ENCODE data around the gene WDR7. TPM values are rescaled to one million over a fixed set of nuclear protein-coding genes. Genes with fewer than 3 reads are reported as not detected.

WDR7 gene
- total RNA-seq, 2 experiments from 2014 or later, result 18.0 to 19.5 TPM

DNA sequence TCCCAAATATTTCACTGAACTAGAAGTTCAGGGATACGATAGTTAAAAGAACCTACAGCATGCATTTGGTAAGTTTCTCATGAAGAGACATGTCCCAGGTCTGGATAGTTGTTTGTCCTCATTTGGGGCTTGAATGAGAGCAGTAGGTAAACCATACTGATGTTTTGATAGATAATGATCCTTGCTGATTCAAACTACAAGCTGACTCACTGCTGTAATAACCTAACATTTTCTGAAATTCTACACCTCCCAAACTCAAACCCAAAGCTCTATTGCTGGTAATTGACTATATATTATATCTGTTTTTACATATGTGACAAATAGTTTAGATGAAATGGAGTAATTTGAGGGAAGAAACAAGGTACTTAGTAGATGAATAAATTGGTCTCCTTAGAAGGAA is 341.6 kb downstream of the WDR7 start:
- H3K36me3 Mint-ChIP-seq, result peaks cover 8% of the 10 kb centered on the region
- CTCF ChIA-PET, result no interaction called here

DNA sequence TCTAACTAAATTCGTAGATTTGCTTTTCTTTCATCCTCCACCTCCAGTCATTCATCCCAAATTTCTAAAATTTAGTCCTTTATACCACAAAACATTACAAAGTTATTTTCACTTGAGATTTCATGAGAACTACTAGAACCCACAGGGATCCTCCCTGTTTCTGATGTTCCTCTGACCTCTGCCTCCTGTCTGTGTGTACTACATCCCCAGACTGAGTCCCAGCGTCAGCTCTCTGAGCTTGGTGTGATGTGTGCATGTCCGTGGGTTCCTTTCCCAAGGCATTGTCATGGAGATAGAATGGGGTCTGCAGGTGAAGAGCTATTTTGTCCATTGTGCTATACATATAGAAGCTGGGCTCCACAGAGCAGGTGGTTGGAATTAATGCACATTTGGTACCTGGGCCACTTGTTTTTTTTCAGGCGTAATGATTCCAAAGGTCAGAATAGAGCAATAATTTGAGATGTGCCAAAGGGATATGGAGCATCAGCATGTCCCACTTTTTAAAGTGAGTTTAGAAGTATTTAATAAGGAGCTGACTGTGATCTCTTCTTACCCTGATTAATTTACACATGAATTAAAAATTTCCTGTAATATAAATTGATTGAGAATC is 344.5 kb downstream of the WDR7 start:
- DNase-seq, result no peak
- intact Hi-C loops (cut with micrococcal nuclease), result no loop called here
- no peaks in the 10 kb centered on the region for H3K9me3 Mint-ChIP-seq
- H3K27ac Mint-ChIP-seq, result no peak overlapping the region
- ChIA-PET CTCF (interaction anchor here (0.6 kb wide), 1 partner anchor 379 kb away, joined by 3 read pairs; no protein-coding TSS in a partner anchor), POLR2A (no interaction called here)
- H3K27me3 Mint-ChIP-seq, result no peaks in the 10 kb centered on the region
- H3K36me3 Mint-ChIP-seq, result peaks cover 11% of the 10 kb centered on the region
- no peak overlapping the region for H3K4me3 Mint-ChIP-seq
- peaks cover 11% of the 10 kb centered on the region for H3K4me1 Mint-ChIP-seq (ENCODE audit: low read depth)

More for the DNA sequence above, 341.6 kb downstream of the WDR7 start:
- Mint-ChIP-seq H3K27me3 (no peaks in the 10 kb centered on the region), H3K4me3 (no peak overlapping the region), H3K27ac (no peak overlapping the region), H3K4me1 (ENCODE audit: low read depth) (peaks cover 8% of the 10 kb centered on the region), H3K9me3 (no peaks in the 10 kb centered on the region)
- no peak for DNase-seq
- POLR2A ChIA-PET, result no interaction called here
- intact Hi-C loops (cut with micrococcal nuclease), result loop anchor here (1.0 kb wide), 1 partner anchor 12 kb away; no protein-coding TSS in a partner anchor

DNA sequence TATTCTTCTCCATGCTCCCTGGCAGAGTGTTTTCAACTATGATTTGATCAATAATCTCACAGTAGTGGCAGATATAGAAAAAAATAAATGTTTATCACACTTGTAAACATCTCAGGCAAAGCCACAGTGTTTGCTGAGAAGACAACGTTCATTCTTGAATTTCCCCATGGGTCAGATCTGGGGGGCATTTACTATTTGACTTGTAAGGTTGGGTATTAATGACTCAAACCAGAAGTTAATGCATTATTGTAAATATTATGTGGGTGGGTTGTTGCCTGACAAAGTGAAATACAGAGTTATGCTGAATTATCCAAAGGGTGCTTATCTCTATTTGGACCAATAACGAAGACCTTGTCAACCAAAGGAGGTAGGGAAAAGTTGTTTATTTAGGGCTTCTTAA is 346.0 kb downstream of the WDR7 start:
- H3K27me3 Mint-ChIP-seq, result no peaks in the 10 kb centered on the region
- no peaks in the 10 kb centered on the region for H3K9me3 Mint-ChIP-seq
- CTCF ChIA-PET, result no interaction called here
- DNase-seq, result no peak
- POLR2A ChIA-PET, result no interaction called here
- intact Hi-C loops (cut with micrococcal nuclease), result no loop called here
- no peak overlapping the region for H3K27ac Mint-ChIP-seq
- H3K4me1 Mint-ChIP-seq (ENCODE audit: low read depth), result peaks cover 12% of the 10 kb centered on the region
- H3K4me3 Mint-ChIP-seq, result no peak overlapping the region
- H3K36me3 Mint-ChIP-seq, result peaks cover 7% of the 10 kb centered on the region

DNA sequence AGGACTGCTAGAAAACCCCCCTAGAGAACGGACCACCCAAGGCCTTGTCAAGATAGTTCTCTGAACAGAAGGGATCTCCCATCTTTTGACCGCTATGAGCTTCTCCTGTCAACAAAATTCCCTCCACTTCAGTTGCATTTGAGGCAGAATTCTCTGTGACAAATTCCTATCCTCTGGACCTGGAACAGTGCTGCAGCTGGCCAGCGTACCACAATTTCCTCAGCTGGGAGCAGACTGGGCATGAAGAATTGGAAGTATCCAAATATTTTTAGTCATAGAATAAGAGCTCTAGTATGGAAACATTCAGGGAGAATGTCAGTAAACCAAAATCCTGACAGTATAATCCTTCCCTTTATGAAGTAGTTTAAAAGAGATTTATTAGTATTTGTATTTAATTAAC is 348.7 kb downstream of the WDR7 start:
- Mint-ChIP-seq H3K27me3 (no peaks in the 10 kb centered on the region), H3K4me1 (ENCODE audit: low read depth) (peaks cover 26% of the 10 kb centered on the region), H3K27ac (no peak overlapping the region), H3K36me3 (peaks cover 7% of the 10 kb centered on the region), H3K9me3 (no peaks in the 10 kb centered on the region), H3K4me3 (no peak overlapping the region)
- no peak for DNase-seq
- intact Hi-C loops (cut with micrococcal nuclease), result loop anchor here (5.0 to 10.0 kb wide), 3 partner anchors 255 to 835 kb away; partner anchors contain the start of gene WDR7
- ChIA-PET POLR2A (no interaction called here), CTCF (no interaction called here)

DNA sequence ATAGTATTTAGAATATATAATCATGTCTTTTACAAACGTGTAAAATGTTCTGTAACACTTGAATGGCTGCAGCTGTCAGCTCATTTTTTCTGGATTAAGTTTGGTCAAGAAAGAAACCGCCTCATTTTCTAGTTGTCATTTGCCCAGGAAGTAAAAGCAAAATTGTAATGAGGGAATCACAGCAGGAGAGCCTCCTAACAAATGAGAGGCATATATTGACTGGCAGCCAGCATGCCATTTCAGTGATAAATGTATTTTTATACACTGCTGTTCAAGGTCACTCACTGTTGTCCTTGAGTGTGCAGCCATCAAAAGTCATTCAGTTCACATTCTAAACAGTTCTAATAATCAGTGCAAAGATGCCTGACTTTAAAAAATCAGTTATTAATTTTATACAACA is 351.5 kb downstream of the WDR7 start:
- CTCF ChIA-PET, result no interaction called here
- Mint-ChIP-seq H3K4me1 (ENCODE audit: low read depth) (peaks cover 32% of the 10 kb centered on the region), H3K9me3 (no peaks in the 10 kb centered on the region), H3K27me3 (no peaks in the 10 kb centered on the region), H3K4me3 (no peak overlapping the region), H3K36me3 (peaks cover 6% of the 10 kb centered on the region), H3K27ac (no peak overlapping the region)
- no peak for DNase-seq
- intact Hi-C loops (cut with micrococcal nuclease), result loop anchor here (5.0 to 10.0 kb wide), 3 partner anchors 258 to 832 kb away; partner anchors contain the start of gene WDR7
- POLR2A ChIA-PET, result no interaction called here

DNA sequence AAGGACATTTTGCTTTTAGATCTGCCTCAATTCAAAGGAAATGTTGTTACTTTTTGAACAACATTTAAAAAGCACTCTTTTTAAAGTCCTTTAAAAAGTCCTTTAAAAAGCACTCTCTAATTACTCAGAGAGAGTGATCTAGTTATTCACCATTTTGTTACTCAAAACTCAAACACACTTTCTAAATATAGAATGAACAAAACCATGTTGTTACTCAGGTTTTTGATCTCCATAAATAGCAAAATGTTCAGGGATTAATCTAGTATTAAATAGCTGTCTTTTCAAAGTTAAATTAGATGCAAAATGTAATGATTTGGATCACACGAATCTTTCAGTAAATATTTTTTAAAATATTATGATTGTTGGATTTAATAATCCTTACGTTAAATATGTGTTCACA is 352.2 kb downstream of the WDR7 start:
- intact Hi-C loops (cut with micrococcal nuclease), result loop anchor here (5.0 to 10.0 kb wide), 3 partner anchors 259 to 831 kb away; partner anchors contain the start of gene WDR7
- POLR2A ChIA-PET, result no interaction called here
- Mint-ChIP-seq H3K4me3 (no peak overlapping the region), H3K4me1 (ENCODE audit: low read depth) (peaks cover 32% of the 10 kb centered on the region), H3K27me3 (no peaks in the 10 kb centered on the region), H3K9me3 (no peaks in the 10 kb centered on the region), H3K27ac (no peak overlapping the region), H3K36me3 (no peaks in the 10 kb centered on the region)
- no peak for DNase-seq
- CTCF ChIA-PET, result interaction anchor here (0.5 kb wide), 1 partner anchor 210 kb away, joined by 3 read pairs; no protein-coding TSS in a partner anchor

DNA sequence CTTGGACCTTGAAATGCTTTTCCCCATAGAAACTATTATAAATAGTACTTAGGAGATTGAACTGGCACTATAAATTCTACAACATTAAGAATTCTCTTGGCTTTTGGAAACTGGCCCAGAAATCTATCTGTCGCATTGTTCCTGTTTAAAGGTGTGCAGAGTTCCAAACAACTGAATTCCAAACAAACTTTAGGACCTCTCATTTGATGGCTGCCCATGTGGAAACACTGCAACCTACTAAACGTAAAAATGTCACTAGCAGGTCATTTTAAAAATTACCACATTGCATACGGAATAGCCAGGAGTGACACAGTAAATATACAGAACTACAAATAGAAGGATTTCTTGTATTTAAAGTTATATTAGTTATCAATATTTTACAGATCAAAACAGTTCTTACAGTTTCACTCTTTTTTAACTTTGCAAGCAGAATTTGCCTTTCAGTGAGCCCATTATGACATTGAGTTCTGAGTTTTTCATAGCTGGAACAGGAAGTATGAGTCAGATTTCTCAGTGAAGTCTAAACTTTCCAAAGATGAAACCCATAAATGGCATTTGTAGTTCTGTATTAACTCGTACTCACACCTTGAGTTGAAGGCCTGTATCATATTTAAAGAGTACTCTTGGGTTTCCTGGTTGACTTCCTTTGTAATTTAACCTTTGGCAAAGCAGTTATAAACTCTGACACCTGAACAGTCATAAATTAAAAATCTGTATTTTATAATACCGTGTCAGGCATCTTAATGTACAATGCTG is 353.4 kb downstream of the WDR7 start:
- DNase-seq, result no peak
- Mint-ChIP-seq H3K9me3 (no peaks in the 10 kb centered on the region), H3K27me3 (no peaks in the 10 kb centered on the region), H3K27ac (peak overlapping the region; percentile 33), H3K4me1 (ENCODE audit: low read depth) (peaks cover 32% of the 10 kb centered on the region), H3K4me3 (no peak overlapping the region), H3K36me3 (no peaks in the 10 kb centered on the region)
- intact Hi-C loops (cut with micrococcal nuclease), result loop anchor here (1.0 to 10.0 kb wide), 5 partner anchors 12 to 830 kb away; partner anchors contain the start of gene WDR7
- ChIA-PET POLR2A (no interaction called here), CTCF (no interaction called here)

DNA sequence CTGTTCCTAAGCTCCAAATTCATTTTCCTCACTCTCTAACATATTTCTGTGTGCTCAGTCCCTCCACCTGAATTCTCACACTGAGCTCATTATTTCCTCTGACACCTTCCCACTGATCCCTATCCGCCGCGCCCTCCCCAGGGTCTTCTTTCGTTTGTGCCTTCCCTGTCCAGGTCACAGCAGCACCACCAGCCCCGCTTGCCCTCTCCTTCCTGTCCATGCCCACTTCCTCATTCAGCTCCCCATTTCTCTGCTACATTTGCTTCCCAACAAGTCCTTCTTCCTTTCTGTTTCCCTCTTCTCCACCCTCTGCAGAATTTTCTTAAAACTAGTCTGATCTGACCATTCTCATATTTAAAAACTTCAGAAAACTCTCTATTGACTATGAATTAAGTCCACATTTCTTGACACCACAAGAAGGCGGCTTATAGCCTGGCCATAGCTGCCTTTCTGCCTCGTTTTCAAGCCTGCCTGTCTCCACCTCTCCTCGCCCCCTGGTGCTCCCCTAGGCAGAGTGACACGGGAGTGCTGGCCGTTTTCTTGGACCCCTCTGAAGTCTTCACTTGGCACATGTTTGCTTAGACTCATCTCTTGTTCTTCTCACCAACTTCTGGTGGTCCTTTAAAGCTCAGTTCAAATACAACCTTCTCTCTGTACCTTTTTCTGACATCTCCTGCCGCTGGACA is 357.0 kb downstream of the WDR7 start:
- Mint-ChIP-seq H3K9me3 (no peaks in the 10 kb centered on the region), H3K27me3 (no peaks in the 10 kb centered on the region), H3K27ac (no peak overlapping the region), H3K4me1 (ENCODE audit: low read depth) (peaks cover 22% of the 10 kb centered on the region), H3K36me3 (no peaks in the 10 kb centered on the region), H3K4me3 (no peak overlapping the region)
- intact Hi-C loops (cut with micrococcal nuclease), result loop anchor here (10.0 kb wide), 2 partner anchors 263 to 827 kb away; no protein-coding TSS in a partner anchor
- no peak for DNase-seq
- ChIA-PET CTCF (no interaction called here), POLR2A (no interaction called here)

DNA sequence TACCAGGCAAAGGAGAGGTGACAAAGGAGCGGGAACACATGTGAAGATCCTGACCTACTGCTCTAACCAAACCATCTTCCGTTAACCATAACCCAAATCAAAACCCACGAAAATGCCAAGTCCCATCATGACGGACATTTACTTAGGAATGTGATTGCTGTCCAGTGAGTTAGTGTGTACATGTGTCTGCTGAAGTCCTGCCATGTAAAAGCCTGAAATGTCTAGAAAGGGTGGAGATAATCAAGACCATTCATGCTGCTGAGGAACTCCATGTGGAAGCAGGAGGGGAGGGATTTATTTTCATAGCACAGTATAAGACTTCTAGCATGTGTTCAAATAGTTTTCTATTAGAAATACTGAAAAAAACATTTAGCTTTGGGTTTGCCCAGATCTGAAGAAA is 358.7 kb downstream of the WDR7 start:
- Mint-ChIP-seq H3K4me3 (no peak overlapping the region), H3K27ac (no peak overlapping the region), H3K4me1 (ENCODE audit: low read depth) (peaks cover 6% of the 10 kb centered on the region), H3K36me3 (no peaks in the 10 kb centered on the region), H3K27me3 (no peaks in the 10 kb centered on the region), H3K9me3 (no peaks in the 10 kb centered on the region)
- ChIA-PET POLR2A (no interaction called here), CTCF (no interaction called here)
- DNase-seq, result no peak
- intact Hi-C loops (cut with micrococcal nuclease), result loop anchor here (10.0 kb wide), 2 partner anchors 265 to 825 kb away; no protein-coding TSS in a partner anchor

DNA sequence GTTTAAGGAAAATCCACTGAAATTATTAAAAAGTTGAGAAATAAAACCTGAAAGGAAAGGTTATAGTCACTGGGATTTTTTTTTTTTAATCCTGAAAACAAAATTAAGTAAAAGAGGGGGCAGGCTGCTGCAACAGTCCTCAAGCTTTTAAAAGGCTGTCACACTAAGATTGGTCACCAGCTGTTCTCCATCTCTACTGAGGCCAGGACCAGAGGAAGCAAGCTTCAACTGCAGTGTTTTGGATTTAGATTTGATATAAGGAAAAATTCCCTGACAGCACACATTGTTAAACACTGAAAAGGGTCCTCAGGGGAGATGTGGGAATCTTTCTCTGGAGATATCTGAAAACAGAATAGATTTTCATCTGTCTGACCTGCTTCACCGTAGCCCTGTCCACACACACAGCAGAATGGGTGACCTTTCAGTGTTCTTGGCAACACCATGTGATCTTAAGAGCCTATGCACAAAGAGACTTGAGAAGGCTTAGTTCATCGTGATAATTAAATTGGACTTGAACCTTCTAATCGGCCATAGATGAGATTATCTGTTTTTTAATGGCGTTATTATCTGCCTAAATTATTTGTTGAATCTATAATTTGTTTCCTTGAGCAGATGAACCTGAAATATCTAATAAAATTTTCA is 363.7 kb downstream of the WDR7 start:
- H3K27me3 Mint-ChIP-seq, result no peaks in the 10 kb centered on the region
- no peak overlapping the region for H3K27ac Mint-ChIP-seq
- peaks cover 16% of the 10 kb centered on the region for H3K4me1 Mint-ChIP-seq (ENCODE audit: low read depth)
- H3K36me3 Mint-ChIP-seq, result no peaks in the 10 kb centered on the region
- POLR2A ChIA-PET, result interaction anchor here (0.6 kb wide), 1 partner anchor 515 kb away, joined by 6 read pairs; no protein-coding TSS in a partner anchor
- intact Hi-C loops (cut with micrococcal nuclease), result no loop called here
- no peak for DNase-seq
- no peak overlapping the region for H3K4me3 Mint-ChIP-seq
- no peaks in the 10 kb centered on the region for H3K9me3 Mint-ChIP-seq
- CTCF ChIA-PET, result no interaction called here

DNA sequence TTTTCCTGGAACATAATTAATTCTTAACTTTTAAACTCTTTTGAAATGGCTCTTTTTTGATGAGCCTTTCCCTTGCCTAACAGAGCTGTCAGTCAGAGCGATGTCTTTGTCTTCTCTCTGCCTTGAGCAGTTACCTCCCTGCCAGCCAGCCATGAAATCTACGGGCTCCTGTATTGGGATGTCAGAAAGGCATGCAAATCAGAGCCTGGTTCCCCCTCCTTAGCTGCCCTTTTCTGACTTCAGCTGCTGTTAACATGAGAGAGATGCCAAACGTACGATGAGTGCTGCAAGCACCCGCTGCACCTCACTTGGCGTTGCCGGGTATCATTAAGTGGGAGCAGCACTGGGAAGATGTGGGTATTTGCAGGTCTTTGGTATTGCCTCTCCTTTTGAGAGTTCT is 364.3 kb downstream of the WDR7 start:
- Mint-ChIP-seq H3K27me3 (no peaks in the 10 kb centered on the region), H3K9me3 (no peaks in the 10 kb centered on the region), H3K4me3 (no peak overlapping the region), H3K4me1 (ENCODE audit: low read depth) (peaks cover 16% of the 10 kb centered on the region), H3K27ac (no peak overlapping the region), H3K36me3 (no peaks in the 10 kb centered on the region)
- intact Hi-C loops (cut with micrococcal nuclease), result no loop called here
- ChIA-PET CTCF (no interaction called here), POLR2A (no interaction called here)
- no peak for DNase-seq

DNA sequence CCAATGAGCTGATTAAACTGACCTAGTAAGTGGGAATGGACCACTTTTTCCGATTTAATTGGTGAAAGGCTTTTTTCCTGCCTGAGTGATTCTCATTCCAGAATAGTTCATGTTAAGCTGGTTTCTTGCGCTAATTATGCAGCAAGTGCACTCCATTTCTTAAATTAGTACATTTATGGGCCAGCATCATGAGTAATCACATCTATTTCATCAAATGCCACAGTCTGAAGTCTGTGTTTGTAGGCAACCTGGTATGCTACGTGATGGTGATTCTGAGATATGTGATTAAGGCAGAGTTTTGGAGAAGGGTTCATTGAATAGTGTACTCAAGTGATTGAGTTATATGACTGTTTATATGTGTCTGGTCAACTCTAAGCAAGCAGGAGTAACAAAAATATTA is 367.7 kb downstream of the WDR7 start:
- ChIA-PET CTCF (no interaction called here), POLR2A (no interaction called here)
- Mint-ChIP-seq H3K9me3 (no peaks in the 10 kb centered on the region), H3K27me3 (no peaks in the 10 kb centered on the region), H3K36me3 (peaks cover 6% of the 10 kb centered on the region), H3K27ac (no peak overlapping the region), H3K4me1 (ENCODE audit: low read depth) (peaks cover 16% of the 10 kb centered on the region), H3K4me3 (no peak overlapping the region)
- DNase-seq, result no peak
- intact Hi-C loops (cut with micrococcal nuclease), result no loop called here

Data from activated CD4-positive, alpha-beta memory T cell treated with anti-CD3 and anti-CD28 coated beads for 36 hours (primary cell).